Omental fat pad (tissue), 4 donors: ENCODE measurements around the gene SLC44A3. TPM values are rescaled to one million over a fixed set of nuclear protein-coding genes. Genes with fewer than 3 reads are reported as not detected.
A peak's percentile ranks its signal among the peaks of the same experiment; 100 is the strongest.

Experiments
- ATAC-seq: fragments of 150-250 bp; one replicate; pipeline ENCODE4 v1.9.1; 2016; ENCODE audit warnings: mild to moderate bottlenecking, moderate library complexity; ENCODE audit not compliant: low FRiP score
- DNase-seq: peaks from one replicate; pipeline ENCODE4 v3.0.0-alpha.2; 2019; ENCODE audit warnings: low spot score
- CTCF ChIP-seq, 3 donors: fragments of 450-650 bp; IDR thresholded peaks; one replicate each; pipeline ENCODE4 v1.5.1; 2016 to 2017; ENCODE audit warnings: antibody characterized with exemption in 3 of 3, mild to moderate bottlenecking in 3 of 3, moderate library complexity in 2 of 3
- total RNA-seq, 4 donors: library from RNA; depleted of rRNA; stranded (reverse); fragments of >200 nt; gene quantifications; one replicate each; pipeline ENCODE4 v1.1.0, GENCODE V29; 2016

SLC44A3 gene
- total RNA-seq, 4 donors from 2014 or later = 1.3 to 1.9 (median 1.4) TPM

- ATAC-seq (no peak), DNase-seq (no peak)
- TF ChIP-seq CTCF (IDR thresholded peaks at IDR 0.05) = no peak
Observed at GRCh38 chr1:94799206-94799605, 21.0 kb upstream of the SLC44A3 start.

GRCh38 chr1:94801919-94802546 is 18.1 kb upstream of the SLC44A3 start:
- no peak for DNase-seq

GRCh38 chr1:94803106-94803505 is 17.1 kb upstream of the SLC44A3 start:
- DNase-seq (no peak), ATAC-seq (no peak)
- TF ChIP-seq CTCF (IDR thresholded peaks at IDR 0.05) = no peak

More at GRCh38 chr1:94801919-94802546, 18.1 kb upstream of the SLC44A3 start:
- ATAC-seq = peak; percentile 74
- no peak for TF ChIP-seq CTCF (IDR thresholded peaks at IDR 0.05)

GRCh38 chr1:94803517-94804441 is 16.4 kb upstream of the SLC44A3 start:
- no peak for ATAC-seq
- TF ChIP-seq CTCF (IDR thresholded peaks at IDR 0.05) = no peak
- no peak for DNase-seq

GRCh38 chr1:94804442-94804837 is 15.7 kb upstream of the SLC44A3 start:
- ATAC-seq (no peak), DNase-seq (no peak)
- no peak for TF ChIP-seq CTCF (IDR thresholded peaks at IDR 0.05)

- DNase-seq = no peak
- ATAC-seq = peak; percentile 49
Observed at GRCh38 chr1:94805912-94806311, 14.2 kb upstream of the SLC44A3 start.

More at GRCh38 chr1:94805912-94806311, 14.2 kb upstream of the SLC44A3 start:
- TF ChIP-seq CTCF (IDR thresholded peaks at IDR 0.05) = peak in 2 of 3 donors; percentile 21 to 96
